MCF 10A (cell line): Measurements from ENCODE around the gene SUPT20HL1. TPM values are rescaled to one million over a fixed set of nuclear protein-coding genes. Genes with fewer than 3 reads are reported as not detected.

Source experiments
- BruUV-seq: library from RNA; stranded (reverse); fragments of 400-500 nt; replicated peaks from 2 replicates; lab custom pipeline; 2021; lab: Mats Ljungman, UMichigan
- CTCF ChIA-PET: fragments of 300-600 bp; sonication (Branson Sonifier 250); formaldehyde crosslinking; extraction: SDS; loops from one replicate; lab custom pipeline; 2021; ENCODE audit warnings: antibody characterized with exemption, inconsistent platforms; lab: Yijun Ruan, JAX
- POLR2A ChIA-PET: fragments of 300-600, 350-650 bp; sonication (Branson Sonifier 250); formaldehyde crosslinking; extraction: SDS; loops from one replicate; lab custom pipeline; 2020; ENCODE audit warnings: antibody characterized with exemption, inconsistent platforms; lab: Yijun Ruan, JAX
- DNase-seq: peaks from one replicate; pipeline ENCODE4 v3.0.0-alpha.2; 2018; ENCODE audit not compliant: unreplicated experiment
- H3K27ac Mint-ChIP-seq: one replicate; pipeline ENCODE4 v1.8.0; 2022; ENCODE audit warnings: mild to moderate bottlenecking, low read depth, mixed read lengths; ENCODE audit not compliant: unreplicated experiment
- H3K27me3 Mint-ChIP-seq: one replicate; pipeline ENCODE4 v1.8.0; 2022; ENCODE audit warnings: mixed read lengths; ENCODE audit not compliant: insufficient read depth, unreplicated experiment
- H3K36me3 Mint-ChIP-seq: one replicate; pipeline ENCODE4 v1.8.0; 2022; ENCODE audit warnings: mild to moderate bottlenecking, moderate library complexity, mixed read lengths; ENCODE audit not compliant: insufficient read depth, unreplicated experiment
- H3K4me1 Mint-ChIP-seq: one replicate; pipeline ENCODE4 v1.8.0; 2022; ENCODE audit warnings: mixed read lengths; ENCODE audit not compliant: insufficient read depth, unreplicated experiment
- H3K4me3 Mint-ChIP-seq: one replicate; pipeline ENCODE4 v1.8.0; 2022; ENCODE audit warnings: mild to moderate bottlenecking, moderate library complexity, mixed read lengths; ENCODE audit not compliant: unreplicated experiment
- H3K9me3 Mint-ChIP-seq: one replicate; pipeline ENCODE4 v1.8.0; 2022; ENCODE audit warnings: mixed read lengths; ENCODE audit not compliant: unreplicated experiment
- CTCF ChIP-seq: fragments of 200-600 bp; IDR thresholded peaks from one replicate; pipeline ENCODE4 v1.8.0; 2022; ENCODE audit warnings: antibody characterized with exemption, mild to moderate bottlenecking; ENCODE audit not compliant: unreplicated experiment
- intact Hi-C: fragments of 100-400 bp; cut with micrococcal nuclease; formaldehyde crosslinking; loops from 2 replicates; pipeline ENCODE4 v1.14.1; 2022
- total RNA-seq: library from RNA; stranded (reverse); gene quantifications from 2 replicates; pipeline ENCODE4 v1.2.3, GENCODE V29; 2022

Gene SUPT20HL1
- total RNA-seq, 1 experiment from 2014 or later = not detected

GRCh38 chrX:24316111-24316510, 44.3 kb upstream of the SUPT20HL1 start:
- Mint-ChIP-seq H3K4me1 (no peaks in the 10 kb centered on the region), H3K4me3 (no peak overlapping the region), H3K36me3 (no peaks in the 10 kb centered on the region), H3K9me3 (no peaks in the 10 kb centered on the region), H3K27me3 (peaks cover 67% of the 10 kb centered on the region), H3K27ac (no peak overlapping the region)
- no TSS peak for BruUV-seq
- ChIA-PET POLR2A (no interaction called here), CTCF (no interaction called here)
- intact Hi-C loops = no loop called here
- no peak for DNase-seq
- no peak for TF ChIP-seq CTCF

- ChIA-PET CTCF (no interaction called here), POLR2A (no interaction called here)
- H3K27me3 Mint-ChIP-seq = peaks cover 81% of the 10 kb centered on the region
- no peak overlapping the region for H3K4me3 Mint-ChIP-seq
- no peak for TF ChIP-seq CTCF
- no peaks in the 10 kb centered on the region for H3K4me1 Mint-ChIP-seq
- DNase-seq = no peak
- no peaks in the 10 kb centered on the region for H3K36me3 Mint-ChIP-seq
- BruUV-seq = no TSS peak
- no peaks in the 10 kb centered on the region for H3K9me3 Mint-ChIP-seq
- H3K27ac Mint-ChIP-seq = no peak overlapping the region
- intact Hi-C loops = no loop called here
Measured at GRCh38 chrX:24317567-24317966, 42.9 kb upstream of the SUPT20HL1 start.

- TF ChIP-seq CTCF = no peak
- Mint-ChIP-seq H3K36me3 (no peaks in the 10 kb centered on the region), H3K4me3 (no peak overlapping the region), H3K9me3 (no peaks in the 10 kb centered on the region), H3K27me3 (peaks cover 85% of the 10 kb centered on the region), H3K27ac (no peak overlapping the region), H3K4me1 (no peaks in the 10 kb centered on the region)
- BruUV-seq = no TSS peak
- intact Hi-C loops = no loop called here
- CTCF ChIA-PET = interaction anchor here (0.6 to 1.2 kb wide), 2 partner anchors 50 to 821 kb away, joined by 3 to 4 read pairs; no protein-coding TSS in a partner anchor
- DNase-seq = no peak
- POLR2A ChIA-PET = no interaction called here
Measured at GRCh38 chrX:24321741-24322395, 38.6 kb upstream of the SUPT20HL1 start.

GRCh38 chrX:24325231-24325630, 35.2 kb upstream of the SUPT20HL1 start:
- no TSS peak for BruUV-seq
- no peak for TF ChIP-seq CTCF
- POLR2A ChIA-PET = no interaction called here
- CTCF ChIA-PET = interaction anchor here (0.6 kb wide), 1 partner anchor 65 kb away, joined by 3 read pairs; no protein-coding TSS in a partner anchor
- DNase-seq = no peak
- Mint-ChIP-seq H3K4me1 (no peaks in the 10 kb centered on the region), H3K4me3 (no peak overlapping the region), H3K36me3 (no peaks in the 10 kb centered on the region), H3K27ac (no peak overlapping the region), H3K9me3 (no peaks in the 10 kb centered on the region), H3K27me3 (peaks cover 82% of the 10 kb centered on the region)
- intact Hi-C loops = no loop called here
